ENCODE measurements around the gene ART4. TPM values are rescaled to one million over a fixed set of nuclear protein-coding genes. Genes with fewer than 3 reads are reported as not detected.
A peak's percentile ranks its signal among the peaks of the same experiment; 100 is the strongest.

ART4 gene
- total RNA-seq, 1 experiment from 2014 or later, result not detected

GRCh38 chr12:14836336-14837210, 6.8 kb downstream of the ART4 start:
- H3K9me3 ChIP-seq, result no peaks in the 10 kb centered on the region
- peak; percentile 15 for DNase-seq
- H3K36me3 ChIP-seq, result no peaks in the 10 kb centered on the region
- H3K4me3 ChIP-seq, result no peak overlapping the region
- H3K27me3 ChIP-seq, result no peaks in the 10 kb centered on the region

- Histone ChIP-seq H3K36me3 (no peaks in the 10 kb centered on the region), H3K4me3 (no peak overlapping the region)
- DNase-seq, result no peak
These were observed 8.8 kb downstream of the ART4 start for GRCh38 chr12:14834509-14834908.

DNA sequence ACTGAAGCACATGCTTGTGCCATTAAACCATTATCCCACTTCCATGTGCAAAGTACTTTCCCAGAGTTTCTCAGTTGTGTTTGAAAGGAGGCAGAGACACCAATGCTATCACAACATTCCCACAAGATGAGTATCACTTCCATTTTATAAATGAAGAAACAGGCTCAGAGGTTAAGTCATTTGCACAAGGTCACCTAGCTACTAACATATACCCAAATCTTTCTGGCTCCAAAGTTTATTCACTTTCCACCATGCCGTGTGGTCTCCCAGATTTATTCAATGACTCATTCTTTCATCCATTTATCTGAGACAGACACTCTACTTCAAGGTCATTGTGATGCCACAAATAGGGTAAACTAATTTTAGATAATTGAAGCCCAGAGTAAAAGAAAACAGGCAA, 9.4 kb downstream of the ART4 start:
- no peak for DNase-seq

More at GRCh38 chr12:14834509-14834908, 8.8 kb downstream of the ART4 start:
- no peaks in the 10 kb centered on the region for H3K27me3 ChIP-seq
- no peaks in the 10 kb centered on the region for H3K9me3 ChIP-seq

GRCh38 chr12:14833336-14833735, 10.0 kb downstream of the ART4 start:
- no peaks in the 10 kb centered on the region for H3K9me3 ChIP-seq
- no peaks in the 10 kb centered on the region for H3K27me3 ChIP-seq
- DNase-seq, result no peak
- H3K36me3 ChIP-seq, result no peaks in the 10 kb centered on the region
- H3K4me3 ChIP-seq, result no peak overlapping the region

More for the DNA sequence above, 9.4 kb downstream of the ART4 start:
- H3K27me3 ChIP-seq, result no peaks in the 10 kb centered on the region
- no peaks in the 10 kb centered on the region for H3K36me3 ChIP-seq
- no peaks in the 10 kb centered on the region for H3K9me3 ChIP-seq
- H3K4me3 ChIP-seq, result no peak overlapping the region

DNA sequence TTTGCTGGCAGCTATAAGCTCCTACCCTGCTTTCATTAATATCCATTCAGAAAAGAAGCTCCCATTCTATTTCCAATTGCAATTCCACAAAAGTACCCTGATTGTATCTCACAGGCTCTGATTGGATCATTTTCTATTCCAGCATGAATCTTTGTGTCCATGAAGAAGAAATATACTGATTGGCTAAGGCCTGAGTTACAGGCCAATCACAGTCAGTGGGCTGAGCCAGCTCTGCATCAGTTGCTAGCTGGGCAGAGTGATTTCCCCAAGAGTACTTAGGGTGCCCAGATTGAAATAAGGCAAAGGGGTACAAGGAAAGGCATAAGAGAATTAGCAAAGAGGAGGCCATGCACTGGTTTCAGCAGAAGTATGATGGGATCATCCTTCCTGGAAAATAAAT, 14.4 kb downstream of the ART4 start:
- Histone ChIP-seq H3K4me3 (no peak overlapping the region), H3K9me3 (no peaks in the 10 kb centered on the region; the same call in 1 of the 2 replicates), H3K36me3 (no peaks in the 10 kb centered on the region), H3K27me3 (no peaks in the 10 kb centered on the region)
- peak; percentile 7 for DNase-seq

- no peaks in the 10 kb centered on the region for H3K27me3 ChIP-seq
- H3K4me3 ChIP-seq, result no peak overlapping the region
- H3K36me3 ChIP-seq, result no peaks in the 10 kb centered on the region
- H3K9me3 ChIP-seq, result no peaks in the 10 kb centered on the region; the same call in 1 of the 2 replicates
- no peak for DNase-seq
These were observed 16.3 kb downstream of the ART4 start for GRCh38 chr12:14827043-14827442.

DNA sequence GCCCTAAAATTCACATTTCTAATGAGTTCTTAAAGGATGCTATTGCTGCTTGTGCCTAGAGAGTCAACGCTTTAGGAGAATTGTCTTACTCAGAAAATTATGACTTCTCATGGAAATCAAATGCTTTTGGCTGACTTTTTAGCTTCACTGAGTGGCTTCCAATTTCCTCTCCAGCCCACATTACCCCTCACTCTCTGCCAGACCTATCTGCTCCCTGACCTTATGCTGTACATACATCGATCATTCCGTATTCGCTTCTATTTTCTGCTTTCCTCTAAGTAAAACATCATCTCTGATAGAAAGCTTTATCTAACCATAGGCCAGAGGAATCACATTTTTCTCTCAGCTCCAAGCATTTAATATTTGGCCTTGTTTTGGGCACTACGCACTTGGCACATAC, 16.8 kb downstream of the ART4 start:
- Histone ChIP-seq H3K4me3 (no peak overlapping the region), H3K36me3 (no peaks in the 10 kb centered on the region), H3K9me3 (no peaks in the 10 kb centered on the region; the same call in 1 of the 2 replicates), H3K27me3 (no peaks in the 10 kb centered on the region)
- no peak for DNase-seq

DNA sequence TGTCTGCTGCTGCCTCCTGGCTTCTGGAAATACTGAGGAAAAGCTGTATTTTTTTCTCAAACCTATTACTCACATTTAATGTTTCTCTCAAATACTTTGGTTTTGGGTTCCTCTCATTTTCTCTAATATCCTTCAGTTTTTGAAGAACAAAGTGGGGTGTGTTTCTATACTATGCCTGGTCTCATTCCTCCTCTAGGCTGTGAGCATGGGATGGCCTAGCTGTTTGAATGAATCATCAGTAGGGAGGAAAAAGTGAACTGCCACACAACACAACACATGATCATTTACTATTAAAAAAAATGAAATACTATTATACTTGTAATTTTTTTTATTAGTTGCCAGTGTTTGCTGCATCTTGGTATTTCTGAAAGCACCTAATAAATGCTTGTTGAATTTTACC, 18.1 kb downstream of the ART4 start:
- Histone ChIP-seq H3K4me3 (no peak overlapping the region), H3K27me3 (no peaks in the 10 kb centered on the region)
- DNase-seq, result no peak

GRCh38 chr12:14824012-14824634, 19.2 kb downstream of the ART4 start:
- no peak for DNase-seq
- Histone ChIP-seq H3K27me3 (no peaks in the 10 kb centered on the region), H3K36me3 (no peaks in the 10 kb centered on the region), H3K4me3 (no peak overlapping the region), H3K9me3 (no peaks in the 10 kb centered on the region; the same call in 1 of the 2 replicates)

More for the DNA sequence above, 18.1 kb downstream of the ART4 start:
- no peaks in the 10 kb centered on the region; the same call in 1 of the 2 replicates for H3K9me3 ChIP-seq
- no peaks in the 10 kb centered on the region for H3K36me3 ChIP-seq

- Histone ChIP-seq H3K4me3 (no peak within 1 kb of the TSS), H3K27me3 (peaks cover 3% of the 10 kb centered on the region), H3K36me3 (no peaks in the 10 kb centered on the region), H3K9me3 (no peaks in the 10 kb centered on the region)
- no peak for DNase-seq
These were observed 29.3 kb downstream of the ART4 start, which contains the start of gene SMCO3 for GRCh38 chr12:14814014-14814413. Gene SMCO3 (minus strand): TSS chr12:14814182. CDS start chr12:14806680, 7,502 bp downstream.

DNA sequence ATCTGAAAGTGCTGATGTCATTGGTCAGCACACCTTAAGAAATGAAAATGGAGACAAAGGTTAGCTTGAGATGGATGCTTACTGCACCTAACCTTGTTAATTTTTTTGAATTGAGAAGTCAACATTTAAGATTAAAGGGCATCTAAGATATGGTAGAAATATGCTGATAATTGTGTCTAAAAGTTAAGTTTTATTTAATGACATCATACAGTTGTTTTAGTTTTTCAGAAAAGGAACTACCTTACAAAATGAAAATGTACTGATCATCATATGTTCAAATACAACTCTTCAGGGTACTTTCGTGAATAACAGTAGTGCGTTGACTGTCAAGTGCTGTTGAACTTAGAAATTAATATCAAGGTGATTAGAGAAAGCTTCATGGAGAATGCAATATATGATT, 31.8 kb downstream of the ART4 start:
- H3K36me3 ChIP-seq, result no peaks in the 10 kb centered on the region
- no peak for DNase-seq
- H3K9me3 ChIP-seq, result no peaks in the 10 kb centered on the region
- H3K4me3 ChIP-seq, result no peak overlapping the region
- peaks cover 3% of the 10 kb centered on the region for H3K27me3 ChIP-seq

GRCh38 chr12:14810953-14811483, 32.3 kb downstream of the ART4 start:
- Histone ChIP-seq H3K9me3 (no peaks in the 10 kb centered on the region), H3K27me3 (peaks cover 3% of the 10 kb centered on the region), H3K4me3 (no peak overlapping the region), H3K36me3 (no peaks in the 10 kb centered on the region)
- no peak for DNase-seq

GRCh38 chr12:14810167-14810952, 33.0 kb downstream of the ART4 start:
- DNase-seq, result no peak
- Histone ChIP-seq H3K4me3 (no peak overlapping the region), H3K9me3 (no peaks in the 10 kb centered on the region), H3K27me3 (peaks cover 3% of the 10 kb centered on the region), H3K36me3 (no peaks in the 10 kb centered on the region)

DNA sequence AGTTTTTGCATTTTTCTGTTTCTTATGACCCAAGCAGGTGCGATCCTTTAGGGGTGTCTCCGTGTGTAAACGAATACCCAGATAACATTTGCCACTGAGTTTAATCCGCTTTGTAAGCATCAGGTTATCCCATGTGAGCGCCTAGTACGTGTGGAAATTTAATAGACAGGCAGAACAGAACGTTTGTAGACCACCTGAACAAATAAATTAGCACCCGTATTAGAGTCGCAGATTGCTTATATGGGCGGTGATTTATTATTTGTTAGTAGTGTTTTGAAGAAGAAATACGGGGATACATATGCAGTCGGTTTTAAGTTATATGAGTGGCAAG, 39.5 kb downstream of the ART4 start:
- Histone ChIP-seq H3K9me3 (no peaks in the 10 kb centered on the region), H3K4me3 (peak overlapping the region; percentile 95), H3K36me3 (peaks cover 24% of the 10 kb centered on the region), H3K27me3 (no peaks in the 10 kb centered on the region)
- DNase-seq, result no peak

DNA sequence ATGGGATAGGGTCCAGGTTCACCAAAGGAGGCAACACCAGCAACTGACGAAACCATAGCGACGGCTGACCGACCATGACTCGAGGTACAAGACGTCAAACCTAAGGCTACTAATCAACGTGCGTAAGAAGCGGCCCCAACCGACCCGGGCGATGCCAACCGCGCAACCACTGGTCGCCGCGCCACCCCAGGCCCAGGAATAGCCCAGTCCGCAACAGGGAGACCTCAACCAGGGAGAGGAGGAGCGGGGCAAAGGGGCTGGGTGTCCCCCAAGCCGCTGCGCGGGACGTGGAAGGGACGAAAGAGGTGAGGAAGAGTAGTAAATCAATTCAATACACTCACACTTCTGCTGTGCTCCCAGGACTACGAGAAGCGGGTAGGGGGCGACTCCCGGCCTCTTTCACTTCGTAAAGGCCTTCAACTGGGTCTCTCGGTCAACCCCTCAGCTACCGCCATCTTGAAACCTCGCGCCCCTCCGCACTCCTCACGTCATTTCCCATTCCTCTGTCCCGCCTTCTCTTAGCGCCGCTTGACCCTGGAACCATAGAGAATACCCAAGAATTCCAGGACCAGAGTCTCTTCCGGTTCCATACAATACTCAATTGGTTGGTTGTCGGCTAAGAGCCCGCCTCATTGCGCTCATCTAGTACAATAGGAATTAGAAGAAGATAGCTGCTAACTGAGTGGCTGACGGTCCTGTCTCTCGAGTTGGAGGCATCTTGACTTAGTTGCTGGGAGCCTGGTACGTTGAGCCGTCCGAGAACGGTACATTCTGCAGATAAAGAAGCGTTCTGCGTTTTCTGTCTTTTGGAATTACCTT, 40.1 kb downstream of the ART4 start, which contains the start of the genes C12orf60 and WBP11:
Gene C12orf60, plus strand, starts transcription at position 660 of the 819 bp plus-strand sequence. CDS start 19,266 bp downstream, outside the sequence.
Gene WBP11, minus strand, starts transcription at position 468 of the 819 bp plus-strand sequence. CDS start 2,095 bp downstream, outside the sequence.
- H3K27me3 ChIP-seq, result no peaks in the 10 kb centered on the region
- H3K9me3 ChIP-seq, result no peaks in the 10 kb centered on the region
- peak within 1 kb of the TSS; percentile 95 for H3K4me3 ChIP-seq
- peak; percentile 95 for DNase-seq
- peaks cover 30% of the 10 kb centered on the region for H3K36me3 ChIP-seq

GRCh38 chr12:14802721-14803010, 40.7 kb downstream of the ART4 start:
- no peaks in the 10 kb centered on the region for H3K9me3 ChIP-seq
- no peaks in the 10 kb centered on the region for H3K27me3 ChIP-seq
- no peak for DNase-seq
- H3K36me3 ChIP-seq, result peaks cover 35% of the 10 kb centered on the region
- peak overlapping the region; percentile 95 for H3K4me3 ChIP-seq
